ENCODE measurements around the gene ASMTL. TPM values are rescaled to one million over a fixed set of nuclear protein-coding genes. Genes with fewer than 3 reads are reported as not detected.
"Not testable (repeated sequence)": the region's sequence is repeated elsewhere in the genome, so short reads cannot be mapped to it uniquely, and the experiment has no call there.

ASMTL gene
- polyA plus RNA-seq, 1 experiment = 18.9 TPM

GRCh38 chrX:1380672-1381233 lies 72.0 kb downstream of the ASMTL start:
- CTCF ChIA-PET = no interaction called here
- Histone ChIP-seq H3K27me3 (ENCODE audit: control insufficient read depth, insufficient read depth, low read length) (no peaks in the 10 kb centered on the region), H3K9me3 (ENCODE audit: control insufficient read depth, insufficient read depth, low read length) (peaks cover 4% of the 10 kb centered on the region; the same call in 1 of the 2 replicates), H3K27ac (ENCODE audit: low read depth, low read length) (no peak overlapping the region), H3K4me3 (ENCODE audit: low read depth, low read length) (no peak overlapping the region)
- no peak for DNase-seq (ENCODE audit: low read depth, low spot score)
- POLR2A ChIA-PET = no interaction called here
- TF ChIP-seq, protein P1, sequence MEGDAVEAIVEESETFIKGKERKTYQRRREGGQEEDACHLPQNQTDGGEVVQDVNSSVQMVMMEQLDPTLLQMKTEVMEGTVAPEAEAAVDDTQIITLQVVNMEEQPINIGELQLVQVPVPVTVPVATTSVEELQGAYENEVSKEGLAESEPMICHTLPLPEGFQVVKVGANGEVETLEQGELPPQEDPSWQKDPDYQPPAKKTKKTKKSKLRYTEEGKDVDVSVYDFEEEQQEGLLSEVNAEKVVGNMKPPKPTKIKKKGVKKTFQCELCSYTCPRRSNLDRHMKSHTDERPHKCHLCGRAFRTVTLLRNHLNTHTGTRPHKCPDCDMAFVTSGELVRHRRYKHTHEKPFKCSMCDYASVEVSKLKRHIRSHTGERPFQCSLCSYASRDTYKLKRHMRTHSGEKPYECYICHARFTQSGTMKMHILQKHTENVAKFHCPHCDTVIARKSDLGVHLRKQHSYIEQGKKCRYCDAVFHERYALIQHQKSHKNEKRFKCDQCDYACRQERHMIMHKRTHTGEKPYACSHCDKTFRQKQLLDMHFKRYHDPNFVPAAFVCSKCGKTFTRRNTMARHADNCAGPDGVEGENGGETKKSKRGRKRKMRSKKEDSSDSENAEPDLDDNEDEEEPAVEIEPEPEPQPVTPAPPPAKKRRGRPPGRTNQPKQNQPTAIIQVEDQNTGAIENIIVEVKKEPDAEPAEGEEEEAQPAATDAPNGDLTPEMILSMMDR (IDR thresholded peaks at IDR 0.05; ENCODE audit: low read depth, low read length) = no peak

- DNase-seq (ENCODE audit: low read depth, low spot score) = no peak
- Histone ChIP-seq H3K9me3 (ENCODE audit: control insufficient read depth, insufficient read depth, low read length) (peaks cover 4% of the 10 kb centered on the region; the same call in 1 of the 2 replicates), H3K27me3 (ENCODE audit: control insufficient read depth, insufficient read depth, low read length) (no peaks in the 10 kb centered on the region), H3K4me3 (ENCODE audit: low read depth, low read length) (no peak overlapping the region), H3K27ac (ENCODE audit: low read depth, low read length) (no peak overlapping the region)
- ChIA-PET CTCF (no interaction called here), POLR2A (no interaction called here)
- TF ChIP-seq, protein P1 (IDR thresholded peaks at IDR 0.05; ENCODE audit: low read depth, low read length) = no peak
Measured at GRCh38 chrX:1378306-1378759, 74.4 kb downstream of the ASMTL start.

DNA sequence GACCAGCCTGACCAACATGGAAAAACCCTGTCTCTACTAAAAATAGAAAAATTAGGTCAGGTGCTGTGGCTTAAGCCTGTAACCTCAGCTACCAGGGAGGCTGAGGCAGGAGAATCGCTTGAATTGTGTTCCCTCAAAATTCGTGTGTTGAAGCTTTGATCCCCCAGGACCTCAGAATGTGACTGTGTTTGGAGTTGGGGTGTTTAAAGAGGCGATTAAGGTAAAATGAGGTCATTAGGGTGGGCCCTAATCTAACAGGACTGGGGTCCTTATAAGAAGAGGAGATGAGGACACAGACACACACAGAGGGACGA lies 84.4 kb downstream of the ASMTL start:
- no peak for DNase-seq (ENCODE audit: low read depth, low spot score)
- POLR2A ChIA-PET = no interaction called here
- Histone ChIP-seq H3K27me3 (ENCODE audit: control insufficient read depth, insufficient read depth, low read length) (no peaks in the 10 kb centered on the region), H3K4me3 (ENCODE audit: low read depth, low read length) (no peak overlapping the region), H3K27ac (ENCODE audit: low read depth, low read length) (no peak overlapping the region), H3K9me3 (ENCODE audit: control insufficient read depth, insufficient read depth, low read length) (peaks cover 5% of the 10 kb centered on the region; the same call in 1 of the 2 replicates)
- CTCF ChIA-PET = no interaction called here
- TF ChIP-seq, protein P1 (IDR thresholded peaks at IDR 0.05; ENCODE audit: low read depth, low read length) = no peak

DNA sequence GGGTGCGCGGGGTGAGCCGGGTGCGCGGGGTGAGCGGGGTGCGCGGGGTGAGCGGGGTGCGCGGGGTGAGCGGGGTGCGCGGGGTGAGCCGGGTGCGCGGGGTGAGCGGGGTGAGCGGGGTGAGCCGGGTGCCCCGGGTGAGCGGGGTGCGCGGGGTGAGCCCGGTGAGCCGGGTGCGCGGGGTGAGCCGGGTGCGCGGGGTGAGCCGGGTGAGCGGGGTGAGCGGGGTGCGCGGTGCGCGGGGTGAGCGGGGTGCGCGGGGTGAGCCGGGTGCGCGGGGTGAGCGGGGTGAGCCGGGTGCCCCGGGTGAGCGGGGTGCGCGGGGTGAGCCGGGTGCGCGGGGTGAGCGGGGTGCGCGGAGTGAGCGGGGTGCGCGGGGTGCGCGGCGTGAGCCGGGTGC lies 86.3 kb downstream of the ASMTL start:
- DNase-seq (ENCODE audit: low read depth, low spot score); H3K27ac ChIP-seq (ENCODE audit: low read depth, low read length); H3K9me3 ChIP-seq (ENCODE audit: control insufficient read depth, insufficient read depth, low read length); H3K27me3 ChIP-seq (ENCODE audit: control insufficient read depth, insufficient read depth, low read length); POLR2A ChIA-PET; H3K4me3 ChIP-seq (ENCODE audit: low read depth, low read length); CTCF ChIA-PET: not testable (repeated sequence)

- CTCF ChIA-PET = no interaction called here
- TF ChIP-seq, protein P1 (IDR thresholded peaks at IDR 0.05; ENCODE audit: low read depth, low read length) = no peak
- Histone ChIP-seq H3K27me3 (ENCODE audit: control insufficient read depth, insufficient read depth, low read length) (no peaks in the 10 kb centered on the region), H3K4me3 (ENCODE audit: low read depth, low read length) (no peak overlapping the region), H3K9me3 (ENCODE audit: control insufficient read depth, insufficient read depth, low read length) (peaks cover 18% of the 10 kb centered on the region), H3K27ac (ENCODE audit: low read depth, low read length) (no peak overlapping the region)
- POLR2A ChIA-PET = no interaction called here
- DNase-seq (ENCODE audit: low read depth, low spot score) = no peak
Measured at GRCh38 chrX:1361910-1362309, 90.8 kb downstream of the ASMTL start.

- POLR2A ChIA-PET = no interaction called here
- Histone ChIP-seq H3K4me3 (ENCODE audit: low read depth, low read length) (no peak overlapping the region), H3K27ac (ENCODE audit: low read depth, low read length) (no peak overlapping the region), H3K9me3 (ENCODE audit: control insufficient read depth, insufficient read depth, low read length) (peaks cover 18% of the 10 kb centered on the region), H3K27me3 (ENCODE audit: control insufficient read depth, insufficient read depth, low read length) (no peaks in the 10 kb centered on the region)
- CTCF ChIA-PET = no interaction called here
- no peak for DNase-seq (ENCODE audit: low read depth, low spot score)
- TF ChIP-seq, protein P1 (IDR thresholded peaks at IDR 0.05; ENCODE audit: low read depth, low read length) = no peak
Measured at GRCh38 chrX:1361275-1361674, 91.4 kb downstream of the ASMTL start.
